Caco-2 (cell line): ENCODE results near the gene SELPLG. TPM values are rescaled to one million over a fixed set of nuclear protein-coding genes. Genes with fewer than 3 reads are reported as not detected.

Experiments
- BruUV-seq: library from RNA; stranded (reverse); fragments of 400-500 nt; replicated peaks from 2 replicates; lab custom pipeline; 2021; lab: Mats Ljungman, UMichigan
- CTCF ChIA-PET: fragments of 300-600 bp; sonication (Branson Sonifier 250); formaldehyde crosslinking; loops from one replicate; lab custom pipeline; 2022; ENCODE audit warnings: antibody characterized with exemption; lab: Charles Lee
- POLR2A ChIA-PET: fragments of 300-600 bp; sonication (Branson Sonifier 250); formaldehyde crosslinking; loops from one replicate; lab custom pipeline; 2022; ENCODE audit warnings: antibody characterized with exemption; lab: Charles Lee
- DNase-seq, 2 experiments: peaks; one replicate each; pipeline versions ENCODE4 v3.0.0 to v3.0.0-alpha.2; 2020 to 2022
- H3K27me3 ChIP-seq: replicated peaks from 2 replicates; pipeline ENCODE4 v1.6.0; 2011; ENCODE audit warnings: low read length; ENCODE audit not compliant: control insufficient read depth, insufficient read depth
- H3K36me3 ChIP-seq: 2 replicates; pipeline ENCODE4 v1.5.1; 2011; ENCODE audit warnings: low read length; ENCODE audit not compliant: control insufficient read depth, insufficient read depth
- H3K4me1 ChIP-seq: fragments of 250-450 bp; sonication (Bioruptor Pico); 2 replicates; pipeline ENCODE4 v1.5.1; 2020; ENCODE audit warnings: mild to moderate bottlenecking
- H3K4me3 ChIP-seq: 2 replicates; pipeline ENCODE4 v1.5.1; 2011; ENCODE audit warnings: low read depth, mild to moderate bottlenecking, control low read depth, low read length
- H3K9me3 ChIP-seq: fragments of 250-450 bp; sonication (Bioruptor Pico); 2 replicates; pipeline ENCODE4 v1.5.1; 2020; ENCODE audit warnings: mild to moderate bottlenecking, moderate library complexity
- H3K27ac Mint-ChIP-seq: one replicate; pipeline ENCODE4 v1.8.0; 2022; ENCODE audit warnings: mixed read lengths; ENCODE audit not compliant: unreplicated experiment
- H3K27me3 Mint-ChIP-seq: one replicate; pipeline ENCODE4 v1.8.0; 2022; ENCODE audit warnings: mixed read lengths; ENCODE audit not compliant: insufficient read depth, unreplicated experiment
- H3K36me3 Mint-ChIP-seq: one replicate; pipeline ENCODE4 v1.8.0; 2022; ENCODE audit warnings: mild to moderate bottlenecking, mixed read lengths; ENCODE audit not compliant: insufficient read depth, unreplicated experiment
- H3K4me1 Mint-ChIP-seq: one replicate; pipeline ENCODE4 v1.8.0; 2022; ENCODE audit warnings: low read depth, mixed read lengths; ENCODE audit not compliant: unreplicated experiment
- H3K4me3 Mint-ChIP-seq: one replicate; pipeline ENCODE4 v1.8.0; 2022; ENCODE audit warnings: mild to moderate bottlenecking, moderate library complexity, mixed read lengths; ENCODE audit not compliant: unreplicated experiment
- H3K9me3 Mint-ChIP-seq: one replicate; pipeline ENCODE4 v1.8.0; 2022; ENCODE audit warnings: mixed read lengths; ENCODE audit not compliant: unreplicated experiment
- intact Hi-C: fragments of 100-400 bp; cut with micrococcal nuclease; formaldehyde crosslinking; loops from one replicate; pipeline ENCODE4 v1.10.0; 2022; ENCODE audit not compliant: unreplicated experiment
- total RNA-seq: library from RNA; stranded (reverse); gene quantifications from 2 replicates; pipeline ENCODE4 v1.2.3, GENCODE V29; 2022
- TF ChIP-seq, protein P1 (sequence below), 2 experiments: fragments of 200-600 bp in 1 of 2; IDR thresholded peaks; 1 replicate in 1 of 2; 2 replicates in 1 of 2; pipeline versions ENCODE4 v1.5.1 to v1.8.0; 2011 to 2022; ENCODE audit warnings: antibody characterized with exemption in 1 of 2, control low read depth in 1 of 2, inconsistent platforms in 1 of 2, low read depth in 1 of 2, low read length in 1 of 2, mild to moderate bottlenecking in 1 of 2, moderate library complexity in 1 of 2; ENCODE audit not compliant: insufficient read depth in 1 of 2, severe bottlenecking in 1 of 2, unreplicated experiment in 1 of 2

Gene SELPLG
- total RNA-seq, 1 experiment from 2014 or later: 0.23 TPM

DNA sequence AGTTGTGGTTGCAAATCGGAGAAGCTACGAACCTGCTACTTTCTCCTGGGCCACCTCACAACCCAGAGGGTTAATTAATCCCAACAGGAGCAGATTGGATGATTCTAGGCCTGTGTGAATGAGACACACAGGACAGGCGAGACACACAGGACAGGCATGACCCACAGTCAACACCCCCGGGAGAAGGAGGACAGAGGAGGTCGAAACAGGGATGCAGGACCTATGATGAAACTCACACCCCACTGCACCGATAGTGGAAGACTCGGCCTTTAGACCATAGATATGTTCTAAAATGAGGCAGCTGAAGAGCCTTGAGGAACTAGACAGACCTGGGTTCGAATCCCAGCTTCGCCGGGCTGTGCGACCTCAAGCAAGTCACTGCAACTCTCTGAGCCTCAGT, 47.4 kb downstream of the SELPLG start:
- intact Hi-C loops: no loop called here
- Mint-ChIP-seq H3K27ac (no peak overlapping the region), H3K4me3 (no peak overlapping the region), H3K36me3 (no peaks in the 10 kb centered on the region), H3K9me3 (no peaks in the 10 kb centered on the region), H3K4me1 (no peaks in the 10 kb centered on the region), H3K27me3 (peaks cover 4% of the 10 kb centered on the region)
- no peak for DNase-seq
- BruUV-seq: no TSS peak
- Histone ChIP-seq H3K9me3 (no peaks in the 10 kb centered on the region), H3K4me3 (no peak overlapping the region), H3K27me3 (no peaks in the 10 kb centered on the region), H3K4me1 (no peaks in the 10 kb centered on the region), H3K36me3 (no peaks in the 10 kb centered on the region)
- TF ChIP-seq, protein P1, sequence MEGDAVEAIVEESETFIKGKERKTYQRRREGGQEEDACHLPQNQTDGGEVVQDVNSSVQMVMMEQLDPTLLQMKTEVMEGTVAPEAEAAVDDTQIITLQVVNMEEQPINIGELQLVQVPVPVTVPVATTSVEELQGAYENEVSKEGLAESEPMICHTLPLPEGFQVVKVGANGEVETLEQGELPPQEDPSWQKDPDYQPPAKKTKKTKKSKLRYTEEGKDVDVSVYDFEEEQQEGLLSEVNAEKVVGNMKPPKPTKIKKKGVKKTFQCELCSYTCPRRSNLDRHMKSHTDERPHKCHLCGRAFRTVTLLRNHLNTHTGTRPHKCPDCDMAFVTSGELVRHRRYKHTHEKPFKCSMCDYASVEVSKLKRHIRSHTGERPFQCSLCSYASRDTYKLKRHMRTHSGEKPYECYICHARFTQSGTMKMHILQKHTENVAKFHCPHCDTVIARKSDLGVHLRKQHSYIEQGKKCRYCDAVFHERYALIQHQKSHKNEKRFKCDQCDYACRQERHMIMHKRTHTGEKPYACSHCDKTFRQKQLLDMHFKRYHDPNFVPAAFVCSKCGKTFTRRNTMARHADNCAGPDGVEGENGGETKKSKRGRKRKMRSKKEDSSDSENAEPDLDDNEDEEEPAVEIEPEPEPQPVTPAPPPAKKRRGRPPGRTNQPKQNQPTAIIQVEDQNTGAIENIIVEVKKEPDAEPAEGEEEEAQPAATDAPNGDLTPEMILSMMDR (IDR thresholded peaks at IDR 0.05; ENCODE audit: insufficient read depth in 1 of 2, low read depth in 1 of 2, low read length in 1 of 2, severe bottlenecking in 1 of 2, unreplicated experiment in 1 of 2): no peak
- POLR2A ChIA-PET: no interaction called here
- CTCF ChIA-PET: no interaction called here

DNA sequence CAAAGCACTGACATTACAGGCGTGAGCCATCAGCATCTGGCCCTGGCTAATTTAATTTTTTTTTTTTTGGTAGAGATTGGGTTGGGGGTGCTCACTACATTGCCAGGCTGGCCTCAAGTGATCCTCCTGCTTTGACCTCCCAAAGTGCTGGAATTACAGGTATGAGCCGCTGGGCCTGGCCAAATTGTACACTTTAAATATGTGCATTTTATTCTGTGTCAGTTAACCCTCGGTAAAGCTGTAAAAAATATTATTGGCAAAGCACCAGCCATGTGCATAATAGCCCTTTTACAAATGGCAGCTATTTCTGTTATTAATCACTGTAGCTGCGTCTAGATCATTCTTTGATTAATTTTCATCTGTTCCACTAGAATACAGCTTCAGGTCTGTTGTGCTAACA, 47.8 kb downstream of the SELPLG start:
- no peaks in the 10 kb centered on the region for H3K36me3 ChIP-seq
- no peaks in the 10 kb centered on the region for H3K9me3 Mint-ChIP-seq
- no TSS peak for BruUV-seq
- intact Hi-C loops: no loop called here
- peaks cover 4% of the 10 kb centered on the region for H3K27me3 Mint-ChIP-seq
- DNase-seq: no peak
- TF ChIP-seq, protein P1 (IDR thresholded peaks at IDR 0.05; ENCODE audit: insufficient read depth in 1 of 2, low read depth in 1 of 2, low read length in 1 of 2, severe bottlenecking in 1 of 2, unreplicated experiment in 1 of 2): no peak
- H3K4me1 Mint-ChIP-seq: peaks cover under 1% of the 10 kb centered on the region
- no peaks in the 10 kb centered on the region for H3K9me3 ChIP-seq
- H3K4me3 ChIP-seq: no peak overlapping the region
- H3K27me3 ChIP-seq: no peaks in the 10 kb centered on the region
- no peak overlapping the region for H3K4me3 Mint-ChIP-seq
- H3K36me3 Mint-ChIP-seq: no peaks in the 10 kb centered on the region
- POLR2A ChIA-PET: no interaction called here
- CTCF ChIA-PET: no interaction called here
- no peaks in the 10 kb centered on the region for H3K4me1 ChIP-seq
- no peak overlapping the region for H3K27ac Mint-ChIP-seq

DNA sequence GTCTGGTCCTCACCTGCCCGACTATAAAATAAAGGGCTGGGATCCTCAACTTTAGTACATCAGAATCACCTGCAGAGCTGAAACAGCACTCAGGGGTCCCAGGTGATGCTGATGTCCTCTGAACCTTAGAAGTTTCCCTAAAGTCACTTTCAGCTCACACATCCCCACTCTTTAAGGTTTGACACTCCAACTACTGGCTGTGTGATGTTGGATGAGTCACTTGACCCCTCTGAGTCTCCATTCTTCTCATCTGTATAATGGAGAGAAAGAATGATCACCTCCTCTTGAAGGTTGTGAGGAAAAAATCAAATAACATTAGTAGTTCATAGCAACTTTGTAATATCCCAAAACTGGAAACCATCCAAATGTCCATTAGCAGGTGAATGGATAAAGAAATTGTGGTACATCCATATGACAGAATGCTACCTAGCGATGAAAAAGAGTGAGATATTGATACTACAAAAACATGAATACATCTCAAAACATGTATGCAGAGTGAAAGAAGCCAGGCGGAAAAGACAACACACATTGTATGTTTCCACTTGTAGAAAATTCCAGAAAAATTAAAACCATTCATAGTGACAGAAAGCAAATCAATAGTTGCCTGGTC, 49.1 kb downstream of the SELPLG start:
- Histone ChIP-seq H3K27me3 (no peaks in the 10 kb centered on the region), H3K36me3 (no peaks in the 10 kb centered on the region), H3K4me1 (0 out of 2 replicates have a peak, but pooled peaks cover 5% of the 10 kb centered on the region), H3K9me3 (no peaks in the 10 kb centered on the region), H3K4me3 (no peak overlapping the region)
- no TSS peak for BruUV-seq
- Mint-ChIP-seq H3K27me3 (peaks cover 4% of the 10 kb centered on the region), H3K9me3 (no peaks in the 10 kb centered on the region), H3K4me3 (no peak overlapping the region), H3K4me1 (peaks cover 8% of the 10 kb centered on the region), H3K36me3 (no peaks in the 10 kb centered on the region), H3K27ac (no peak overlapping the region)
- no peak for DNase-seq
- intact Hi-C loops: no loop called here
- TF ChIP-seq, protein P1 (IDR thresholded peaks at IDR 0.05; ENCODE audit: insufficient read depth in 1 of 2, low read depth in 1 of 2, low read length in 1 of 2, severe bottlenecking in 1 of 2, unreplicated experiment in 1 of 2): no peak
- ChIA-PET POLR2A (no interaction called here), CTCF (no interaction called here)
